Omental fat pad (tissue), 4 donors: ENCODE measurements around the gene SH2D3A. TPM values are rescaled to one million over a fixed set of nuclear protein-coding genes. Genes with fewer than 3 reads are reported as not detected.
"Not testable (repeated sequence)": the region's sequence is repeated elsewhere in the genome, so short reads cannot be mapped to it uniquely, and the experiment has no call there.

Experiments
- ATAC-seq: fragments of 150-250 bp; one replicate; pipeline ENCODE4 v1.9.1; 2016; ENCODE audit warnings: mild to moderate bottlenecking, moderate library complexity; ENCODE audit not compliant: low FRiP score
- DNase-seq: peaks from one replicate; pipeline ENCODE4 v3.0.0-alpha.2; 2019; ENCODE audit warnings: low spot score
- total RNA-seq, 4 donors: library from RNA; depleted of rRNA; stranded (reverse); fragments of >200 nt; gene quantifications; one replicate each; pipeline ENCODE4 v1.1.0, GENCODE V29; 2016
- TF ChIP-seq, protein P1 (sequence below), 3 donors: fragments of 450-650 bp; IDR thresholded peaks; one replicate each; pipeline ENCODE4 v1.5.1; 2016 to 2017; ENCODE audit warnings: antibody characterized with exemption in 3 of 3, mild to moderate bottlenecking in 3 of 3, moderate library complexity in 2 of 3

Gene SH2D3A
- total RNA-seq, 4 donors from 2014 or later, result 1.3 to 3.4 (median 2.0) TPM; not detected in 1

DNA sequence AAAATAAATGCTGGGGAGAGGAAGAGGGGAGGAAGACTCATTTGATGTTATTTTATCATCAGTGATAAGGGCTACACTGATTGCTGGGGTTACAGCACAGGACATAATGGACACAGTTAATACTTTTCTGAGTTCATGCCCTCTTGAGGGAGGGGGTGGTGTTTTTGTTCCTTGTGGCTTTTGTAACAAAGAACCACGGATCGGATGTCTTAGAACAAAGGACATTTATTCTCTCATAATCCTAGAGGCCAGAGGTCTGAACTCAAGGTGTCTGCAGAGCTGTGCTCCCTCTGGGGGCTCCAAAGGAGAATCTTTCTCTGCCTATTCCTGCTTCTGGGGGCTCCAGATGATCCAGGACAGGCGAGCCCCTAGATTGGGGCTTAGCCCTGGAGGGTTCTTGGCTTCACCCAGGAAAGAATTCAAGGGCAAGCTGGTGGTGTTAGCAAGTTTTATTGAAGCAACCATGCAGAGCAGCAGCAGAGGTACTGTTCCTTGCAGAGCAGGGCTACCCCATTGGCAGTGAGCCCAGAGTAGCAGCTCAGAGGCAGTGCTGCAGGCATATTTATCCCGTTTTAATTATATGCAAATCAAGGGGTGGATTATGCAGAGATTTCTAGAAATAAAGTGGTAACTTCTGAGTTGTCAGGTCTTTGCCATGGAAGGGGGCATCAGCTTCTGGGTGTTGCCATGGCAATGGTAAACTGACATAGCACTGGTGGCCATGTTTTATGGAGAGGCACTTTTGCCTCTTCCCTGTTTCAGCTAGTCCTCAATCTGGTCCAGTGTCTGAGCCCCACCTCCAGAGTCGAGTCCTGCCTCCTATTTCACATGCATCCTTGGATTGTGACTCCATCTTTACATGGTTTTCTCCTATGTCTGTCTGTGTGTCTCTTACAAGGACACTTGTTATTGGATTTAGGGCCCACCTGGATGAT is 23.2 kb upstream of the SH2D3A start:
- no peak for ATAC-seq
- TF ChIP-seq, protein P1, sequence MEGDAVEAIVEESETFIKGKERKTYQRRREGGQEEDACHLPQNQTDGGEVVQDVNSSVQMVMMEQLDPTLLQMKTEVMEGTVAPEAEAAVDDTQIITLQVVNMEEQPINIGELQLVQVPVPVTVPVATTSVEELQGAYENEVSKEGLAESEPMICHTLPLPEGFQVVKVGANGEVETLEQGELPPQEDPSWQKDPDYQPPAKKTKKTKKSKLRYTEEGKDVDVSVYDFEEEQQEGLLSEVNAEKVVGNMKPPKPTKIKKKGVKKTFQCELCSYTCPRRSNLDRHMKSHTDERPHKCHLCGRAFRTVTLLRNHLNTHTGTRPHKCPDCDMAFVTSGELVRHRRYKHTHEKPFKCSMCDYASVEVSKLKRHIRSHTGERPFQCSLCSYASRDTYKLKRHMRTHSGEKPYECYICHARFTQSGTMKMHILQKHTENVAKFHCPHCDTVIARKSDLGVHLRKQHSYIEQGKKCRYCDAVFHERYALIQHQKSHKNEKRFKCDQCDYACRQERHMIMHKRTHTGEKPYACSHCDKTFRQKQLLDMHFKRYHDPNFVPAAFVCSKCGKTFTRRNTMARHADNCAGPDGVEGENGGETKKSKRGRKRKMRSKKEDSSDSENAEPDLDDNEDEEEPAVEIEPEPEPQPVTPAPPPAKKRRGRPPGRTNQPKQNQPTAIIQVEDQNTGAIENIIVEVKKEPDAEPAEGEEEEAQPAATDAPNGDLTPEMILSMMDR (IDR thresholded peaks at IDR 0.05), result no peak
- no peak for DNase-seq

DNA sequence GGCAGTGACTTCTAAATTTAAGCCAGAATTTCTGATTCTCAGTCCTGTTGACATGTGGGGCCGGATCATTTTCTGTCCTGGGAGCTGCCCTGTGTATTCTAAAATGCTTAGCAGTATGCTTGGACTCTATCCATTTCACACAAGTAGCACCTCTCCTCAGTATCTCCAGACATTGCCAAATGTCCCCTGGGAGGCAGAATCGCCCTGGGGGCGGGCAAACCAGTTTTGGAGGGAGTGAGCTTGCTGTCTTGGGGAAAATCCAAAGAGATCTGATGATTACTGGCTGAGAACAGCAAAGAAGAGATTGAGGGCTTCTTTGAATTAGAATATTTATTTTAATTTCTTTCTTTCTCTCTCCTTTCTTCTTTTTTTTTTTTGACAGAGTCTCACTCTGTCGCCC is 21.7 kb upstream of the SH2D3A start:
- no peak for ATAC-seq
- DNase-seq, result no peak
- TF ChIP-seq, protein P1 (IDR thresholded peaks at IDR 0.05), result no peak

DNA sequence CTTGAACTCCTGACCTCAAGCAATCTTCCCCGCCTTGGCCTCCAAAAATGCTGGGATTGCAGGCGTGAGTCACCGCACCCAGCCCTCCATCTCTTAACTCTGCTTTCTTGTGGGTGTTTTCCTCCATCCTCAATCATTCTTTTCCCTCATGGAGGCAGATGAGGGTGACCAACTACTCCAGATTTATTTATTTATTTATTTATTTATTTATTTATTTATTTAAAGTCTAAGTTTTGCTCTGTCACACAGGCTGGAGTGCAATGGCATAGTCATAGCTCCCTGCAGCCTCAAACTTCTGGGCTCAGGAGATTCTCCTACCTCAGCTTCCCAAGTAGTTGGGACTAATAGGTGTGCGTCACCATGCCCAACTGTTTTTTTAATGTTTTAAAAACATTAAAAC is 20.2 kb upstream of the SH2D3A start:
- TF ChIP-seq, protein P1 (IDR thresholded peaks at IDR 0.05), result no peak
- DNase-seq (no peak), ATAC-seq (no peak)

DNA sequence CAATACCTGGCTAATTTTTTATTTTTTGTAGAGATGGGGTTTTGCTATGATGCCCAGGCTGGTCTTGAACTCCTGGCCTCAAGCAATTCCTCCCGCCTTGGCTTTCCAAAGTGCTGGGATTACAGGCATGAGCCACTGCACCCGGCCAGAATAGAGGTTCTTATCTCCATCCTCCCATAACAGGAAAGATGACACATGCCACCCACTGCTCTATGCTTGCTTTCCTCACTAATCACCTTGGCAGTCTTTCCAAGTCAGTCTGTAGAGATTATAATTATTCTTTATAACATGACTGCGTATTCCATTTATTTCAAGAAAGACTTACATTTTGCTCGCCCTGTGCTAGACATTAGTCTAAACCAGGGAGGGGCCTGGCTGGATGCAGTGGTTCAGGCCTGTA is 12.0 kb upstream of the SH2D3A start:
- DNase-seq (no peak), ATAC-seq (no peak)
- TF ChIP-seq, protein P1 (IDR thresholded peaks at IDR 0.05), result no peak

DNA sequence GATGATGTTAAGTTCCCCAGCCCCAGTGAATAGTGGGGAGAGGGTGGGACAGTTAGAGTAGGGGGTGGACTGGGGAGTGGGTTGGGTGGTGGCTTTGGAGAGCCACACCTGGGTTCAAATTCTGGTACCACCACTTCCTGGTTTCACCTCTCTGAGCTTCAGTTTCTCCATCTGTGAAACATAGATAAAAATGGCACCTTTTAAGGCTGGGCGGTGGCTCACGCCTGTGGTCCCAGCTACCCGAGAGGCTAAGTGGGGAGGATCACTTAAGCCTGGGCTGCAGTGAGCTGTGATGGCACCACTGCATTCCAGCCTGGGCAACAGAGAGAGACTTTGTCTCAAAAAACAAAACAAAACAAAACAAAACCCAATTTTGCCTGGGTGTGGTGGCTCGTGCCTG is 11.2 kb upstream of the SH2D3A start:
- TF ChIP-seq, protein P1 (IDR thresholded peaks at IDR 0.05), result no peak
- DNase-seq, result no peak
- no peak for ATAC-seq

DNA sequence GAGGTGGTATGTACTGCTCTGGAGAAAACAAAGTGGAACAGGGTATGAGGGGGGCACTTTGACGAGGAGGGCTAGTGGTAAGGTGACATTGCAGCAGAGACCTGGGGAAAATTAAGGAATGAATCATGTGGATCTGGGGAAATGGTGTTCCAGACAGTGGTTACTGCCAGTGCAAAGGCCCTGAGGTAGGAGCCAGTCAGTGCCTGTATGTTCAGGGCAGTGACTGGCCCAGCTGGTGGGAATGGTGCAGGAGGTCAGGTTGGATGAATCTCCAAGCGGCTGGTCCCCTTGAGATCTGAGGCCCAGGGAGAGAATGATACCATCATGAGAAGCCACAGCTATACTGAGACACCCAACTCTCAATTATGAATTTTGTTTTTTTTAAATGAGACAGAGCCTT is 10.2 kb upstream of the SH2D3A start:
- TF ChIP-seq, protein P1 (IDR thresholded peaks at IDR 0.05), result no peak
- ATAC-seq (no peak), DNase-seq (no peak)

DNA sequence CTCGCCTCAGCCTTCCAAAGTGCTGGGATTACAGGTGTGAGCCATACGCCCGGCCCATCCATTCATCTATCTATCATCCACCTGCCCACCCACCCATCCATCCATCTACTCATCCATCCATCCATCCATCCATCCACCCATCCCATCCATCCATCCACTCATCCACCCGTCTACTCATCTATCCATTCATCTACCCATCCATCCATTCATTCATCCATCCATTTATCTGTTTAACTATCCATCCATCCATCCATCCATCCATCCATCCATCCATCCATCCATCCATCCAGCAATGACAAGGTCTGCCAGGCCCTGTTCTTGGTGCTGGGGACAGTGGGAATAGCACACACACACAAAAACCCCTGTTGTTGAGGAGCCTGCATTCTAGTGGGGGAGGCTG is 9.8 kb upstream of the SH2D3A start:
- TF ChIP-seq, protein P1 (IDR thresholded peaks at IDR 0.05), result no peak
- DNase-seq (no peak), ATAC-seq (no peak)

DNA sequence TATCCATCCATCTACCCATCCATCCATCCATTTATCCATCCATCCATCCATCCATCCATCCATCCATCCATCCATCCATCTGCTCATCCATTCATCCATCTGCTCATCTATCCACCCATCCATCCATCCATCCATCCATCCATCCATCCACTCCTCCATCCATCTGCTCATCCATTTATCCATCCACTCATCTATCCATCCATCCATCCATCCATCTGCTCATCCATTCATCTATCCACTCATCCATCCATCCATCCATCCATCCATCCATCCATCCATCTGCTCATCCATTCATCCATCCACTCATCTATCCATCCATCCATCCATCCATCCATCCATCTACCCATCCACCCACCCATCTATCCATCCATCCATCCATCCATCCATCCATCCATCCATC is 8.8 kb upstream of the SH2D3A start:
- ATAC-seq, result not testable (repeated sequence)

More for the DNA sequence above, 8.8 kb upstream of the SH2D3A start:
- DNase-seq, result not testable (repeated sequence)
